Chondrocyte (in vitro differentiated cells): ENCODE data around the gene ANKRD49. TPM values are rescaled to one million over a fixed set of nuclear protein-coding genes. Genes with fewer than 3 reads are reported as not detected.

Experiments used
- DNase-seq: peaks from one replicate; pipeline ENCODE4 v3.0.0; 2021; ENCODE audit warnings: mixed read lengths, low spot score
- H3K27ac Mint-ChIP-seq: one replicate; pipeline ENCODE4 v1.8.0; 2021; ENCODE audit warnings: mild to moderate bottlenecking, moderate library complexity, mixed read lengths; ENCODE audit not compliant: unreplicated experiment
- H3K27me3 Mint-ChIP-seq: 2 replicates; pipeline ENCODE4 v1.8.0; 2021; ENCODE audit warnings: low read depth, mixed read lengths
- H3K36me3 Mint-ChIP-seq: 2 replicates; pipeline ENCODE4 v1.8.0; 2021; ENCODE audit warnings: low read depth, mixed read lengths
- H3K4me1 Mint-ChIP-seq: 2 replicates; pipeline ENCODE4 v1.8.0; 2021; ENCODE audit warnings: low read depth, mild to moderate bottlenecking, mixed read lengths
- H3K4me3 Mint-ChIP-seq: one replicate; pipeline ENCODE4 v1.8.0; 2021; ENCODE audit warnings: mild to moderate bottlenecking, moderate library complexity, mixed read lengths; ENCODE audit not compliant: unreplicated experiment
- H3K9me3 Mint-ChIP-seq: 2 replicates; pipeline ENCODE4 v1.8.0; 2021; ENCODE audit warnings: low read depth, mixed read lengths
- total RNA-seq: library from RNA; stranded (reverse); gene quantifications from 3 replicates; pipeline ENCODE4 v1.2.1, GENCODE V29; 2021
- TF ChIP-seq, protein P1 (sequence below): fragments of 200-600 bp; sonication (generic); IDR thresholded peaks from 2 replicates; pipeline ENCODE4 v1.5.0; 2021; ENCODE audit warnings: antibody characterized with exemption, mild to moderate bottlenecking, moderate library complexity

The ANKRD49 gene
- total RNA-seq, 1 donor from 2014 or later: 8.9 TPM

DNA sequence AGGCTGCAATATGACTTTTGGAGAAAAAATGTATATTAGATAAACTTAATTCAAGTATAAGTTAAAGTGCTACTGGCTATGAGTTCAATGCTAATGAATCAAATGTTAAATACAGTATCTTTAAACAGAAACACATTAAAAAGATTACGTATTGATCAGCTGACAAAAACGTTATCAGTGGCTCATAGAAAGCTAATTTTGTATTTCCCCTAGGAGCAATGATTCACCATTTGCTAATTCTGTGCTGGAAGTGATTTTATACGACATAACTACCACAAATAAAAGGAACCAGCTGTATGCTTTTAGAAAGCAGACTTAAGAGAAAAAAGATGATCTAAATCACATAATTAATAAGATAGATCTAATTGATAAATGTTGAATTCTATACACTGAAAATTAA is 43.7 kb upstream of the ANKRD49 start:
- Mint-ChIP-seq H3K4me3 (no peak overlapping the region), H3K4me1 (no peaks in the 10 kb centered on the region), H3K27me3 (no peaks in the 10 kb centered on the region), H3K27ac (no peak overlapping the region), H3K9me3 (no peaks in the 10 kb centered on the region), H3K36me3 (peaks cover 7% of the 10 kb centered on the region)
- TF ChIP-seq, protein P1, sequence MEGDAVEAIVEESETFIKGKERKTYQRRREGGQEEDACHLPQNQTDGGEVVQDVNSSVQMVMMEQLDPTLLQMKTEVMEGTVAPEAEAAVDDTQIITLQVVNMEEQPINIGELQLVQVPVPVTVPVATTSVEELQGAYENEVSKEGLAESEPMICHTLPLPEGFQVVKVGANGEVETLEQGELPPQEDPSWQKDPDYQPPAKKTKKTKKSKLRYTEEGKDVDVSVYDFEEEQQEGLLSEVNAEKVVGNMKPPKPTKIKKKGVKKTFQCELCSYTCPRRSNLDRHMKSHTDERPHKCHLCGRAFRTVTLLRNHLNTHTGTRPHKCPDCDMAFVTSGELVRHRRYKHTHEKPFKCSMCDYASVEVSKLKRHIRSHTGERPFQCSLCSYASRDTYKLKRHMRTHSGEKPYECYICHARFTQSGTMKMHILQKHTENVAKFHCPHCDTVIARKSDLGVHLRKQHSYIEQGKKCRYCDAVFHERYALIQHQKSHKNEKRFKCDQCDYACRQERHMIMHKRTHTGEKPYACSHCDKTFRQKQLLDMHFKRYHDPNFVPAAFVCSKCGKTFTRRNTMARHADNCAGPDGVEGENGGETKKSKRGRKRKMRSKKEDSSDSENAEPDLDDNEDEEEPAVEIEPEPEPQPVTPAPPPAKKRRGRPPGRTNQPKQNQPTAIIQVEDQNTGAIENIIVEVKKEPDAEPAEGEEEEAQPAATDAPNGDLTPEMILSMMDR: no peak
- no peak for DNase-seq

DNA sequence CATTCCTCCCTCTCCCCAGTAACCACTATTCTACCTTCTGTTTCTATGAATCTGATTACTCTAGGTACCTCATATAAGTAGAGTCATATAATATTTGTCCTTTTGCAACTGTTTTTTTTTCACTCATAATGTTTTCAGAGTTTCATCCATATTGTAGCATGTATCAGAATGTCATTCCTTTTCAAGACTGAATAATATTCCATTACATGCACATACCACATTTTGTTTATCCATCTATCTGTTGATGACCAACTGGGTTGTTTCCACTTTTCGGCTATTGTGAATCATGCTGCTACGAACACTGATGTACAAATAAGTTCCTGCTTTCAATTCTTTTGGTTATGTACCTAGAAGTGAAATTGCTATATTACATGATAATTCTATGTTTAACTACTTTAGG is 40.8 kb upstream of the ANKRD49 start:
- H3K27me3 Mint-ChIP-seq: no peaks in the 10 kb centered on the region
- H3K4me3 Mint-ChIP-seq: no peak overlapping the region
- H3K27ac Mint-ChIP-seq: no peak overlapping the region
- TF ChIP-seq, protein P1: no peak
- no peak for DNase-seq
- H3K36me3 Mint-ChIP-seq: peaks cover 9% of the 10 kb centered on the region
- H3K9me3 Mint-ChIP-seq: no peaks in the 10 kb centered on the region
- H3K4me1 Mint-ChIP-seq: no peaks in the 10 kb centered on the region

DNA sequence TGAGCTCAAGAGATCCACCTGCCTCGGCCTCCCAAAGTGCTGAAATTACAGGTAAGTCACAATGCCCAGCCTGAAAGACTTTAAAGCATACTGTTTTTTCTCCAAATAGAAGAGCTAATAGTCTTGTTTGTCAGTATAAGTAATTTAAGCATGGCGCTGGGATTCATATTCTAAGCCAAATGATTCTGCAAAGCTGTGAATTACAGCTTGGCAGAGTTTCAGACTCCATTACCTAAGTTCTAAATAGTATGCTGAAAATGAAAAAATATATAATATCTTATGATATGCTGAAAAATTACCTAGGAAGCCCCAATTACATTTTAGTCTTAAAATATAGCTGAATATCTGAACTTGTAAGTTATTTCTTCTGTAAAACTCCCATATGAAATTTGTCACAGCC is 39.5 kb upstream of the ANKRD49 start:
- no peak overlapping the region for H3K27ac Mint-ChIP-seq
- no peaks in the 10 kb centered on the region for H3K4me1 Mint-ChIP-seq
- H3K9me3 Mint-ChIP-seq: no peaks in the 10 kb centered on the region
- no peak for DNase-seq
- no peaks in the 10 kb centered on the region for H3K27me3 Mint-ChIP-seq
- peaks cover 9% of the 10 kb centered on the region for H3K36me3 Mint-ChIP-seq
- H3K4me3 Mint-ChIP-seq: no peak overlapping the region
- TF ChIP-seq, protein P1: no peak

DNA sequence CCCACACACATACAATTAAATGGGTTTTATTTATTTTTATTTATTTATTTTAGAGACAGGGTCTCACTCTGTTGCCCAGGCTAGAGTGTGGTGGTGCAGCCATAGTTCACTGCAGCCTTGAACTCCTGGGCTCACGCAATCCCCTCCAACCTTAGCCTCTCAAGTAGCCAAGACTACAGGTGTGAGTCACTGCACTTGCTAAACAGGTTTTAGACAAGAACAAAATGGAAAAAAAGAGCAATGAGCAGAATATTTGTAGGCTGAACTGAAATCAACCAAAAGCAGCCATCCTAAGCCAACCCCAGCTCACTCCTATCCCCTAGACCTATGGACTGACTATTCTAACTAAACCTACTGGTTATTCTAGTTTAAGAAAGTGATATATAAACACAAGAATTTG is 37.9 kb upstream of the ANKRD49 start:
- peaks cover 7% of the 10 kb centered on the region for H3K36me3 Mint-ChIP-seq
- no peak for DNase-seq
- H3K4me3 Mint-ChIP-seq: no peak overlapping the region
- no peaks in the 10 kb centered on the region for H3K4me1 Mint-ChIP-seq
- no peaks in the 10 kb centered on the region for H3K9me3 Mint-ChIP-seq
- H3K27ac Mint-ChIP-seq: no peak overlapping the region
- TF ChIP-seq, protein P1: no peak
- H3K27me3 Mint-ChIP-seq: no peaks in the 10 kb centered on the region

DNA sequence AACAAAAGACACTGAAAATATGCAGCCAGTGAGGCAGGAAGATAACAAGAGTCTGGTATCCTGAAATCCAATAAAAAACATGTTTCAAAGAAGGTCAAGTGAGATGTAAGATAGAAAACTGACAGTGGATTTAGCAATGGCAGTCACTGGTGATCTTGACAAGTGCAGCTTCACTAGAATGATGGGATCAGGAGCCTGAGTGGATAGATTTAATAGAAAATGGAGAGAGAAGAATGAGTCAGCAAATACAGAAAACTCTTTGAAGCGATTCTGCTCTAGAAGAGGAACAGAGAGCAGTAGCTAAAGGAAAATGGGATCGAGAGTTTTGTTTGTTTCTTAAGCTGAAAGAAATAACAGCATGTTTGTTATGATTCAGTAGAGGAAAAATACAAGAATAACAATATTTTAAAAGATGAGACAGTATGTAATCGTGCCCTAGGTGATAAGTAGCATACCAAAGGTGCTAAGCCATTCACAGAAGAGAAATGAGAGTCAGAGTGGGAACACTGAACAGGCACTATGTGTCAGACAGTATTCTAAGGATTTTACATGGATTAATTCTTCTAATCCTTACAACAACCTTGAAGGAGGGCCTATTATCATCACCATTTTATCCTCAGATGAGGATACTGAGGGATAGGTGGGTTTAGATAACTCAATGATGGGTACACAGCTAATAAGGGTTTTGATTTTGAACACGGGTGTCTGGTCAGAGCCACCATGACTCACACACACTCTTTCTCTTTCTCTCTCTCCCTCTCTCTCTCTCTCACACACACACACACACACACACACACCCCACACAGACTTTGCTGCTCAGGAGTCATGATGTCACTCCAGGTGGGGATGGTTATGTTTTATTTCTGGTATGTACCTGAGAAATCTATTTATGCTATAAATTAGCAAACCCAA is 36.4 kb upstream of the ANKRD49 start:
- H3K4me3 Mint-ChIP-seq: no peak overlapping the region
- peaks cover 10% of the 10 kb centered on the region for H3K36me3 Mint-ChIP-seq
- H3K27me3 Mint-ChIP-seq: no peaks in the 10 kb centered on the region
- no peaks in the 10 kb centered on the region for H3K9me3 Mint-ChIP-seq
- H3K27ac Mint-ChIP-seq: no peak overlapping the region
- TF ChIP-seq, protein P1: no peak
- no peak for DNase-seq
- H3K4me1 Mint-ChIP-seq: no peaks in the 10 kb centered on the region
